Measurements from ENCODE around the gene ZNF644. TPM values are rescaled to one million over a fixed set of nuclear protein-coding genes. Genes with fewer than 3 reads are reported as not detected.
"Not testable (repeated sequence)": the region's sequence is repeated elsewhere in the genome, so short reads cannot be mapped to it uniquely, and the experiment has no call there.

Gene ZNF644
- total and polyA plus RNA-seq, 9 donors = 21.0 to 68.6 (median 56.6) TPM

DNA sequence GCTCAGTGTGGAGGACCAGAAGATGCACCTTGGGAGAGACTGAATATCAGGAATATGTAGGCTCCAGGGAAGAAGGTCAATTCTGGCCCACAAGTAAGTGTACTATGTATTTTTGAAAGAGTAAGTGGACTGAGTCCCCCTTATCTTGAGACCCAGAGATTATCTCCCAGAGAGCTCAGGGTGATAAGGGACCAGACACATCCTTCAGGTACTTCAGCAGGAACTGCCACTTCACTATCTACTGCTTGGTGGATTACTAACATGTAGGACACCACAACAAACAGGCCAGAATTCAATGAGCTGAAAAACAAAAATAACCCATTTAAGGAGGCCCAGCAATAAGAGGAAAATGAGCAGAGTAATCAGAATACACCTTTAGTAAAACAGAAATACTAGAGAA is 119.2 kb downstream of the ZNF644 start:
- no peak overlapping the region for H3K27ac ChIP-seq
- intact Hi-C loops (cut with DNase I) = no loop called here
- no peaks in the 10 kb centered on the region for H3K4me1 ChIP-seq (ENCODE audit: insufficient read depth)
- DNase-seq = no peak
- peaks cover 0 to 3% of the 10 kb centered on the region in 2 donors for H3K9me3 ChIP-seq
- no peaks in the 10 kb centered on the region for H3K36me3 ChIP-seq
- TF ChIP-seq EP300 (IDR thresholded peaks at IDR 0.05) (no peak), POLR2A (IDR thresholded peaks at IDR 0.05) (no peak)
- TF ChIP-seq, protein P1, sequence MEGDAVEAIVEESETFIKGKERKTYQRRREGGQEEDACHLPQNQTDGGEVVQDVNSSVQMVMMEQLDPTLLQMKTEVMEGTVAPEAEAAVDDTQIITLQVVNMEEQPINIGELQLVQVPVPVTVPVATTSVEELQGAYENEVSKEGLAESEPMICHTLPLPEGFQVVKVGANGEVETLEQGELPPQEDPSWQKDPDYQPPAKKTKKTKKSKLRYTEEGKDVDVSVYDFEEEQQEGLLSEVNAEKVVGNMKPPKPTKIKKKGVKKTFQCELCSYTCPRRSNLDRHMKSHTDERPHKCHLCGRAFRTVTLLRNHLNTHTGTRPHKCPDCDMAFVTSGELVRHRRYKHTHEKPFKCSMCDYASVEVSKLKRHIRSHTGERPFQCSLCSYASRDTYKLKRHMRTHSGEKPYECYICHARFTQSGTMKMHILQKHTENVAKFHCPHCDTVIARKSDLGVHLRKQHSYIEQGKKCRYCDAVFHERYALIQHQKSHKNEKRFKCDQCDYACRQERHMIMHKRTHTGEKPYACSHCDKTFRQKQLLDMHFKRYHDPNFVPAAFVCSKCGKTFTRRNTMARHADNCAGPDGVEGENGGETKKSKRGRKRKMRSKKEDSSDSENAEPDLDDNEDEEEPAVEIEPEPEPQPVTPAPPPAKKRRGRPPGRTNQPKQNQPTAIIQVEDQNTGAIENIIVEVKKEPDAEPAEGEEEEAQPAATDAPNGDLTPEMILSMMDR (IDR thresholded peaks at IDR 0.05) = no peak
- no peak overlapping the region for H3K4me3 ChIP-seq
- H3K27me3 ChIP-seq = no peaks in the 10 kb centered on the region

GRCh38 chr1:90899263-90899662 is 122.6 kb downstream of the ZNF644 start:
- DNase-seq = no peak
- TF ChIP-seq EP300 (IDR thresholded peaks at IDR 0.05) = no peak
- TF ChIP-seq, protein P1 (IDR thresholded peaks at IDR 0.05) = no peak
- no peak for TF ChIP-seq POLR2A (IDR thresholded peaks at IDR 0.05)
- intact Hi-C loops (cut with DNase I) = no loop called here

GRCh38 chr1:90893679-90894078 is 128.2 kb downstream of the ZNF644 start:
- H3K4me1 ChIP-seq (ENCODE audit: insufficient read depth); H3K4me3 ChIP-seq; H3K27ac ChIP-seq; H3K27me3 ChIP-seq; intact Hi-C loops (cut with DNase I); H3K36me3 ChIP-seq; DNase-seq; H3K9me3 ChIP-seq: not testable (repeated sequence)
- 97% methylated on average over 38 of the region's 38 CpGs for WGBS, 3 donors

More at GRCh38 chr1:90899263-90899662, 122.6 kb downstream of the ZNF644 start:
- Histone ChIP-seq H3K27ac (no peak overlapping the region), H3K27me3 (no peaks in the 10 kb centered on the region), H3K36me3 (no peaks in the 10 kb centered on the region), H3K4me1 (ENCODE audit: insufficient read depth) (peaks cover 1% of the 10 kb centered on the region), H3K4me3 (no peak overlapping the region), H3K9me3 (no peaks in the 10 kb centered on the region)
- WGBS, 3 donors = 95 to 98% (median 96%) methylated on average over 3 of the region's 3 CpGs

- H3K27ac ChIP-seq; H3K27me3 ChIP-seq; H3K4me3 ChIP-seq; DNase-seq; H3K36me3 ChIP-seq; intact Hi-C loops (cut with DNase I); H3K9me3 ChIP-seq; H3K4me1 ChIP-seq (ENCODE audit: insufficient read depth): not testable (repeated sequence)
- WGBS, 3 donors = 94 to 100% (median 99%) methylated on average over 1 of the region's 1 CpG
Measured at GRCh38 chr1:90892884-90893283, 129.0 kb downstream of the ZNF644 start.

DNA sequence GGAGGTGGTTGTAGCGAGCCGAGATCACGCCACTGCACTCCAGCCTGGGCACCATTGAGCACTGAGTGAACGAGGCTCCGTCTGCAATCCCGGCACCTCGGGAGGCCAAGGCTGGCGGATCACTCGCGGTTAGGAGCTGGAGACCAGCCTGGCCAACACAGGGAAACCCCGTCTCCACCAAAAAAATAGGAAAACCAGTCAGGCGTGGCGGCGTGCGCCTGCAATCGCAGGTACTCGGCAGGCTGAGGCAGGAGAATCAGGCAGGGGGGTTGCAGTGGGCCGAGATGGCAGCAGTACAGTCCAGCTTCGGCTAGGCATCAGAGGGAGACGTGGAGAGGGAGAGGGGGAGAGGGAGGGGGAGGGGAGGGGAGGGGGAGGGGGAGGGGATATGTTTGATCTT is 129.6 kb downstream of the ZNF644 start:
- DNase-seq, H3K36me3 ChIP-seq: not testable (repeated sequence)

DNA sequence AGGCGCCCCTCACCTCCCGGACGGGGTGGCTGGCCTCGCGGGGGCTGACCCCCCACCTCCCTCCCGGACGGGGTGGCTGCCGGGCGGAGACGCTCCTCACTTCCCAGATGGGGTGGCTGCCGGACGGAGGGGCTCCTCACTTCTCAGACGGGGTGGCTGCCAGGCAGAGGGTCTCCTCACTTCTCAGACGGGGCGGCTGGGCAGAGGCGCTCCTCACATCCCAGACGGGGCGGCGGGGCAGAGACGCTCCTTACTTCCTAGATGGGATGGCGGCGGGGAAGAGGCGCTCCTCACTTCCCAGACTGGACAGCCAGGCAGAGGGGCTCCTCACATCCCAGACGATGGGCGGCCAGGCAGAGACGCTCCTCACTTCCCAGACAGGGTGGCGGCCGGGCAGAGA is 130.1 kb downstream of the ZNF644 start:
- intact Hi-C loops (cut with DNase I); DNase-seq; H3K4me1 ChIP-seq (ENCODE audit: insufficient read depth); H3K36me3 ChIP-seq; H3K27me3 ChIP-seq; H3K9me3 ChIP-seq; H3K27ac ChIP-seq; H3K4me3 ChIP-seq: not testable (repeated sequence)
- WGBS, 3 donors = 96 to 99% (median 97%) methylated on average over 16 to 23 of the region's 28 CpGs

More for the DNA sequence above, 129.6 kb downstream of the ZNF644 start:
- H3K27ac ChIP-seq; H3K4me1 ChIP-seq (ENCODE audit: insufficient read depth); H3K27me3 ChIP-seq; H3K4me3 ChIP-seq; intact Hi-C loops (cut with DNase I); H3K9me3 ChIP-seq: not testable (repeated sequence)
- 92 to 98% (median 95%) methylated on average over 16 to 20 of the region's 20 CpGs for WGBS, 3 donors

DNA sequence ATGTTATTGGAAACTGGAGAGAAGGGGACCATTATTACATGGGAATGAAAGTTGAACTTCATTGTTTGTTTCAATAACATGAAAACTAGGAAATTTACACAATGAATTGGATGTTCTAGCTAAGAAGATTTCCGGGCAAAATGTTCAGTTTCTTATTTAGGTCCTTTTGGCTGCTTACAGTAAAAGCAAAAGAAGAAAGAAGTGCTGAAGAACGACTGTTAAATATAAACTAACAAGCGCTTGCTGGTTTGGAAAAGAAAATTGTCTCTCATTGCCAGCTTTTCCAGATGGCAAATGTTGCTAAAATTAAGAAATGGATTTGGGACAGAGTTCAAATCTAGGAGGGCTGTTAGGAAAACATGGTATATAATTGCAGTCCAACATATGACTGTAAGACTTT is 139.6 kb downstream of the ZNF644 start:
- intact Hi-C loops (cut with DNase I) = no loop called here
- Histone ChIP-seq H3K9me3 (no peaks in the 10 kb centered on the region), H3K4me3 (no peak overlapping the region), H3K27me3 (no peaks in the 10 kb centered on the region), H3K4me1 (ENCODE audit: insufficient read depth) (no peaks in the 10 kb centered on the region), H3K27ac (no peak overlapping the region), H3K36me3 (no peaks in the 10 kb centered on the region)
- TF ChIP-seq EP300 (IDR thresholded peaks at IDR 0.05) = no peak
- TF ChIP-seq, protein P1 (IDR thresholded peaks at IDR 0.05) = no peak
- TF ChIP-seq POLR2A (IDR thresholded peaks at IDR 0.05) = no peak
- DNase-seq = no peak
- WGBS, 3 donors = 48 to 54% (median 53%) methylated on average over 3 of the region's 3 CpGs
